Cardiac muscle cell (in vitro differentiated cells and primary cell): ENCODE data around the gene CCDC88B. TPM values are rescaled to one million over a fixed set of nuclear protein-coding genes. Genes with fewer than 3 reads are reported as not detected.
A peak's percentile ranks its signal among the peaks of the same experiment; 100 is the strongest.

Experiments used
- DNase-seq, 2 donors: peaks; one replicate each; pipeline versions ENCODE4 v3.0.0 to v3.0.0-alpha.2; 2010 to 2017; ENCODE audit warnings: low read depth in 1 of 2, low spot score in 1 of 2
- H3K27ac ChIP-seq: fragments of 200-600 bp; sonication (generic); 2 replicates; pipeline ENCODE4 v1.5.1; 2016
- H3K27me3 ChIP-seq: fragments of 200-600 bp; sonication (generic); 2 replicates; pipeline ENCODE4 v1.6.0; 2016; ENCODE audit warnings: control low read depth
- H3K36me3 ChIP-seq: fragments of 200-600 bp; sonication (generic); 2 replicates; pipeline ENCODE4 v1.5.1; 2016; ENCODE audit warnings: control low read depth
- H3K4me1 ChIP-seq: fragments of 200-600 bp; sonication (generic); 2 replicates; pipeline ENCODE4 v1.8.1; 2017; ENCODE audit warnings: low read depth, mild to moderate bottlenecking, mixed run types
- H3K4me3 ChIP-seq: fragments of 200-600 bp; sonication (generic); 2 replicates; pipeline ENCODE4 v1.5.1; 2016; ENCODE audit warnings: mild to moderate bottlenecking
- H3K9me3 ChIP-seq: fragments of 200-600 bp; sonication (generic); 2 replicates; pipeline ENCODE4 v1.5.1; 2017; ENCODE audit warnings: low read depth, mild to moderate bottlenecking, control low read depth
- polyA plus RNA-seq: library from polyadenylated mRNA; unstranded; fragments of >200 nt; fragmentation: Nextera tagmentation; extraction: Ambion mirVana; gene quantifications from 2 replicates; pipeline ENCODE4 v1.2.1, GENCODE V29; 2016
- total RNA-seq: library from RNA; depleted of rRNA; stranded (reverse); fragments of >200 nt; gene quantifications from 2 replicates; pipeline ENCODE4 v1.2.3, GENCODE V29; 2016
- TF ChIP-seq, protein P1 (sequence below): IDR thresholded peaks from 2 replicates; pipeline ENCODE4 v1.5.1; 2012; ENCODE audit warnings: low read depth, mild to moderate bottlenecking, low read length

The CCDC88B gene
- total and polyA plus RNA-seq, 2 experiments from 2014 or later, result 8.4 to 8.6 TPM

DNA sequence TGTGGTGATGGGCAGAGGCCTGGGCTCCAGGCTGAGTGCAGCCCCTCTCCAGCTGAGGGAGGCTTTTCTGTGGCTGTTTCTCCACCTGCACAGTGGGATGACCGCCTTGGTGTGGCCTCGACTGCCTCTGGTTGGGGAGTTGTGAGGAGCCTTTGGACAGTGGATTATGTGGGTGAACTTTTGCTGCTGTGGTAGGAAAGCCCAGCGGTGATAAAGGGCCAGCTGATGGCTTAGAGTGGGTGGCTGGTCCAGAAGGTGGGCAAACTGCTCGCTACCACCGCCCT is 36.0 kb upstream of the CCDC88B start:
- DNase-seq, result no peak
- no peaks in the 10 kb centered on the region for H3K36me3 ChIP-seq
- TF ChIP-seq, protein P1, sequence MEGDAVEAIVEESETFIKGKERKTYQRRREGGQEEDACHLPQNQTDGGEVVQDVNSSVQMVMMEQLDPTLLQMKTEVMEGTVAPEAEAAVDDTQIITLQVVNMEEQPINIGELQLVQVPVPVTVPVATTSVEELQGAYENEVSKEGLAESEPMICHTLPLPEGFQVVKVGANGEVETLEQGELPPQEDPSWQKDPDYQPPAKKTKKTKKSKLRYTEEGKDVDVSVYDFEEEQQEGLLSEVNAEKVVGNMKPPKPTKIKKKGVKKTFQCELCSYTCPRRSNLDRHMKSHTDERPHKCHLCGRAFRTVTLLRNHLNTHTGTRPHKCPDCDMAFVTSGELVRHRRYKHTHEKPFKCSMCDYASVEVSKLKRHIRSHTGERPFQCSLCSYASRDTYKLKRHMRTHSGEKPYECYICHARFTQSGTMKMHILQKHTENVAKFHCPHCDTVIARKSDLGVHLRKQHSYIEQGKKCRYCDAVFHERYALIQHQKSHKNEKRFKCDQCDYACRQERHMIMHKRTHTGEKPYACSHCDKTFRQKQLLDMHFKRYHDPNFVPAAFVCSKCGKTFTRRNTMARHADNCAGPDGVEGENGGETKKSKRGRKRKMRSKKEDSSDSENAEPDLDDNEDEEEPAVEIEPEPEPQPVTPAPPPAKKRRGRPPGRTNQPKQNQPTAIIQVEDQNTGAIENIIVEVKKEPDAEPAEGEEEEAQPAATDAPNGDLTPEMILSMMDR, result no peak
- H3K27me3 ChIP-seq, result peaks cover 31% of the 10 kb centered on the region
- peak overlapping the region; percentile 46 for H3K4me3 ChIP-seq
- peaks cover 11% of the 10 kb centered on the region for H3K4me1 ChIP-seq
- H3K9me3 ChIP-seq, result no peaks in the 10 kb centered on the region
- H3K27ac ChIP-seq, result no peak overlapping the region

DNA sequence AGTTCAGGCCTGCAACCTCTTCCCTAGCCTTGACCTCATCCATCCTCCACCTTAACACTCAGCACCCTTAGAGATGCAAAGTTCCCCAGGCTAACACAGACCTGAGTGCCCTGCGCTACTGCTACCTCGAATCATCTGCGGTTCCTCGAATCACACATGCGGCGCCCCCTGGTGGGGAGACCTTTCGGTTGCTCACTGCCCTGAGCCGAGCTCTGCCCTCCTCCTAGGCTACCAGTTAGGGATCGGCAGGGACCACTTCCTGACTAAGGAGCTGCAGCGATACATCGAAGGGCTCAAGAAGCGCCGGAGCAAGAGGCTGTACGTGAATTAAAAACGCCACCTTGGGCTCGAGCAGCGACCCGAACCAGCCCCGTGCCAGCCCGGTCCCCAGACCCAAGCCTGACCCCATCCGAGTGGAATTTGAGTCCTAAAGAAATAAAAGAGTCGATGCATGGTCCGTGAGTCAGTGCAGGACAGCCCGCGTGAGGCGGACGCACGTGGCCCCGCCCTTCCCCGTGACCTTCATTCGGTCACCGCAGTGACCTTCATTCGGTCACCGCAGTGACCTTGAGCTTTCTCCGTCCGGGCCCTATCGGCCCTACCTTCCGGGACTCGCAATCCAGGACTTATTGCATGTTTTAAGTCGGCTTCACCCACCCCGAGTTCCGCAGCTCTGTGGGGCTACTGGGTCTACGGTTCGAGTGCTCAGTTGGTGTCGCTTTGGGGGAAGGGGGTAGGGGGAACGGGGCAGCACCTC is 35.5 kb upstream of the CCDC88B start:
- H3K27me3 ChIP-seq, result peaks cover 25% of the 10 kb centered on the region
- no peaks in the 10 kb centered on the region for H3K36me3 ChIP-seq
- peak overlapping the region; percentile 46 for H3K4me3 ChIP-seq
- peaks cover 11% of the 10 kb centered on the region for H3K4me1 ChIP-seq
- H3K27ac ChIP-seq, result peak overlapping the region; percentile 94
- peak; percentile 93 to 95 for DNase-seq
- H3K9me3 ChIP-seq, result no peaks in the 10 kb centered on the region
- TF ChIP-seq, protein P1, result peak; percentile 91

DNA sequence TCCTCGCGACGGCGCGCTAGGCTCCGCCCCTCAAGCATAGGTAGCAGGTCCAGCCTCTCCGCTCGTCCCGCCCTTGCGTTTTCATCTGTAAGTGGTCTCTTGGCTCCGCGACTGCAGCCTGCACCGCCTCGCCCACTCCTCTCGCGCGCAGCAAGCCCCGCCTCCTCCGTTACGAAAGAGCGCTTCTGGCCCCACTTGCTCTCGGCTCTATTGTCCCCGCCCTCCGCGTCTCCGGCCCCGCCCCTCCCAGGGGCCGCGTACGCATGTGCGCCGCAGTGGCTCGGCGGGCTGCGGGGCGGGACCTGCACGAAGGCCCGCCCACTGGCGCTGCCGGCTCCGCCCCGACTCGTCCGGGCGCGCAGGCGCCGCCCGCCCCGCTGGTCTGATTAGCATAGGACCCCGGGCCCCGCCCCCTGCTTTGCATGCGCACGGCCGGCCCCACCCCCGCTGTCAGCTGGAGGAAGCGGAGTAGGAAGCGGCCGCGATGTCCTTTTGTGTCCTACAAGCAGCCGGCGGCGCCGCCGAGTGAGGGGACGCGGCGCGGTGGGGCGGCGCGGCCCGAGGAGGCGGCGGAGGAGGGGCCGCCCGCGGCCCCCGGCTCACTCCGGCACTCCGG is 34.8 kb upstream of the CCDC88B start, which contains the start of gene ESRRA:
ESRRA (plus strand) TSS at position 450 of the 616 bp plus-strand sequence. CDS start 1,656 bp downstream, outside the sequence.
- H3K4me3 ChIP-seq, result peak within 1 kb of the TSS; percentile 71
- peaks cover 11% of the 10 kb centered on the region for H3K4me1 ChIP-seq
- TF ChIP-seq, protein P1, result no peak
- peak within 1 kb of the TSS; percentile 94 for H3K27ac ChIP-seq
- H3K9me3 ChIP-seq, result no peaks in the 10 kb centered on the region
- H3K36me3 ChIP-seq, result no peaks in the 10 kb centered on the region
- DNase-seq, result peak; percentile 99 to 100
- H3K27me3 ChIP-seq, result peaks cover 18% of the 10 kb centered on the region

DNA sequence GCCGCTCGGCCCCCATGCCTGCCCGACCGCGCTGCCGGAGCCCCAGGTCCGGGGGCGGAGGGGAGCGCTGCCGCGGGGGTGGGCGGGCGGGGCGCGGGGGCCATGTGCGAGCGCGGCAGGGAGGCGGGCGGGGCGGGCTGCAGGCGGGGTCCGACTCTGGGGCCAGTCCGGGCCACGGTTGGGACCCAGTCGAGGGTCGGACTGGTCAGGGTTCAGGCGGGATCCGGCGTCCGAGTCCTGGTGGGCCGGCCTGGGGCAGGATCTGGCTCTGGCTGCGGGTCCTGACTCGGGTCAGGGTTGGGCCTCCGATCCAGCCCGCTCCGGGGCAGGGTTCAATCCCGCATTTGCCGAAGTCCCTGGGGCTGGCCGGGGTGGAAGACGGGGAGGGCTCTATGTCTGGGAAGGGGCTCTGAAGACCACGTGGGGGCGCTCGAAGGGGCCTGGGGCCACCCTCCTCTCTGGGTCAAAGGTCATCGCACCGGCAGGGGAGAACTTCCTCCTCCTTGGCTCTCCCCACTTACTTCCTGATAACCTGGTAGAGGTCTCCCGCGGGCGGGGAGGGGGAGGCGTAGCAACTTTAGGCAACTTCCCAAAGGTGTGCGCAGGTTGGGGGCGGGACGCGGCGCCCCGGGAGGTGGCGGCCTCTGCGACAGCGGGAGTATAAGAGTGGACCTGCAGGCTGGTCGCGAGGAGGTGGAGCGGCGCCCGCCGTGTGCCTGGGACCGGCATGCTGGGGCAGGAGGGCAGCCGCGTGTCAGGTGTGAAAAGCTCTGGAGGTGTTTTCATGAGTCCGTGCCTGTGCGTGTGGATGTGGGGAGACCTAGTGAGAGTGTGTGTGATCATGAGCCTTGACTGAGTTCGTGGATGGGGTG is 34.1 kb upstream of the CCDC88B start:
- Histone ChIP-seq H3K27me3 (peaks cover 11% of the 10 kb centered on the region), H3K27ac (peak overlapping the region; percentile 88), H3K9me3 (no peaks in the 10 kb centered on the region), H3K4me3 (peak overlapping the region; percentile 71), H3K4me1 (peaks cover 11% of the 10 kb centered on the region), H3K36me3 (no peaks in the 10 kb centered on the region)
- TF ChIP-seq, protein P1, result peak; percentile 27
- peak; percentile 42 to 64 for DNase-seq

DNA sequence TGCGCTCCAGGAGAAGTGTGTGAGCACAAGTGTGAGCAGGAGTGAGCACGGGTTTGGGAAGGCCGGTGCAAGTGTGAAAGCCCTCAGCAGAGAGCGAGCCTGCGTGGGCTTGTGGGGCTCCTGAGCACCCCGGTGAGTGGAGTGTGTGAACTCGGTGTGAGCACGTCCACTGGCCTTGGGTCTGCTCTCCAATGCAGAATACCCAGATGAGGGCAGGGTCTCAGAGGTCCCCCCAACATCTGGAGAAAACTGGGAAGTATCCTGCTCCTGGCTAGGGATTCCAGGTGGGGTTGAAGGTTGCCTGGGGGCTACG is 33.5 kb upstream of the CCDC88B start:
- DNase-seq, result no peak
- H3K4me1 ChIP-seq, result peaks cover 11% of the 10 kb centered on the region
- H3K27ac ChIP-seq, result peak overlapping the region; percentile 88
- H3K27me3 ChIP-seq, result peaks cover 5% of the 10 kb centered on the region
- TF ChIP-seq, protein P1, result no peak
- no peaks in the 10 kb centered on the region for H3K36me3 ChIP-seq
- no peaks in the 10 kb centered on the region for H3K9me3 ChIP-seq
- peak overlapping the region; percentile 71 for H3K4me3 ChIP-seq
